H1 (cell line): Measurements from ENCODE around the gene CD38. TPM values are rescaled to one million over a fixed set of nuclear protein-coding genes. Genes with fewer than 3 reads are reported as not detected.

ENCODE experiments used
- CTCF ChIA-PET: fragments of 300-600 bp; sonication (Branson Sonifier 250); formaldehyde crosslinking; loops from one replicate; lab custom pipeline; 2021; ENCODE audit not compliant: partially characterized antibody; lab: Charles Lee
- POLR2A ChIA-PET: fragments of 300-600 bp; sonication (Branson Sonifier 250); formaldehyde crosslinking; loops from one replicate; lab custom pipeline; 2021; ENCODE audit warnings: inconsistent platforms; ENCODE audit not compliant: partially characterized antibody; lab: Charles Lee
- DNase-seq, 2 experiments: peaks; one replicate each; pipeline versions ENCODE4 v3.0.0 to v3.0.0-alpha.2; 2010 to 2022; ENCODE audit warnings: low spot score in 2 of 2, low read depth in 1 of 2, mixed read lengths in 1 of 2
- FAIRE-seq: peaks from 2 replicates; lab custom pipeline; 2011; peaks lifted over from hg19 to GRCh38; lab: Jason Lieb, UNC
- H2AFZ ChIP-seq: 2 replicates; pipeline ENCODE4 v1.8.1; 2012; ENCODE audit warnings: low read length, inconsistent platforms
- H2AK5ac ChIP-seq: 2 replicates; pipeline ENCODE4 v1.6.1; 2013; ENCODE audit warnings: low read depth, low read length
- H2BK120ac ChIP-seq: replicated peaks from 2 replicates; pipeline ENCODE3; 2013; ENCODE audit warnings: low read depth, low read length, inconsistent platforms
- H2BK12ac ChIP-seq: 2 replicates; pipeline ENCODE4 v1.6.1; 2013; ENCODE audit warnings: low read depth, low read length
- H2BK15ac ChIP-seq: 2 replicates; pipeline ENCODE4 v1.6.1; 2013; ENCODE audit warnings: low read length
- H2BK20ac ChIP-seq: 2 replicates; pipeline ENCODE4 v1.6.1; 2013; ENCODE audit warnings: low read length
- H2BK5ac ChIP-seq: 2 replicates; pipeline ENCODE4 v1.6.1; 2013; ENCODE audit warnings: low read depth, low read length
- H3K14ac ChIP-seq: 2 replicates; pipeline ENCODE4 v1.6.1; 2013; ENCODE audit warnings: inconsistent platforms; ENCODE audit not compliant: insufficient read length
- H3K18ac ChIP-seq: 2 replicates; pipeline ENCODE4 v1.6.1; 2013; ENCODE audit warnings: low read length; ENCODE audit errors: extremely low read depth
- H3K23ac ChIP-seq: 2 replicates; pipeline ENCODE4 v1.6.1; 2013; ENCODE audit warnings: inconsistent platforms; ENCODE audit not compliant: insufficient read length
- H3K23me2 ChIP-seq: 2 replicates; pipeline ENCODE4 v1.6.1; 2013; ENCODE audit warnings: low read depth, low read length
- H3K27ac ChIP-seq: 2 replicates; pipeline ENCODE4 v1.6.1; 2011; ENCODE audit warnings: low read depth, low read length, inconsistent platforms
- H3K27me3 ChIP-seq, 4 experiments: replicated peaks in 1 of 4; 1 replicate in 1 of 4; 2 replicates in 3 of 4; pipeline versions ENCODE4 v1.6.1 to v1.8.1; 2011 to 2013; ENCODE audit warnings: low read length in 3 of 4, mild to moderate bottlenecking in 3 of 4, inconsistent platforms in 2 of 4, mixed read lengths in 2 of 4, moderate library complexity in 1 of 4; ENCODE audit not compliant: control insufficient read depth in 3 of 4, insufficient read depth in 3 of 4; ENCODE audit errors: extremely low read depth in 1 of 4
- H3K36me3 ChIP-seq, 4 experiments: 2 replicates each; pipeline versions ENCODE4 v1.6.1 to v1.8.1; 2011 to 2013; ENCODE audit warnings: mild to moderate bottlenecking in 4 of 4, low read length in 3 of 4, moderate library complexity in 2 of 4, control low read depth in 1 of 4, inconsistent platforms in 1 of 4; ENCODE audit not compliant: insufficient read depth in 4 of 4, control insufficient read depth in 2 of 4
- H3K4ac ChIP-seq: replicated peaks from 2 replicates; pipeline ENCODE3; 2013; ENCODE audit warnings: low read length, low read depth, mixed read lengths, inconsistent platforms; ENCODE audit not compliant: insufficient read length
- H3K4me1 ChIP-seq, 4 experiments: replicated peaks in 1 of 4; 1 replicate in 1 of 4; 2 replicates in 3 of 4; pipeline versions ENCODE4 v1.6.1 to v1.8.1; 2011 to 2013; ENCODE audit warnings: low read length in 3 of 4, inconsistent platforms in 2 of 4, mixed read lengths in 1 of 4; ENCODE audit not compliant: insufficient read depth in 4 of 4, control insufficient read depth in 3 of 4
- H3K4me2 ChIP-seq, 2 experiments: 2 replicates each; pipeline versions ENCODE4 v1.6.1 to v1.8.1; 2011 to 2013; ENCODE audit warnings: low read depth in 2 of 2, low read length in 2 of 2, control low read depth in 1 of 2, inconsistent platforms in 1 of 2, mild to moderate bottlenecking in 1 of 2; ENCODE audit not compliant: insufficient read depth in 1 of 2
- H3K4me3 ChIP-seq, 4 experiments: fragments of 200-600, 300-600 bp in 1 of 4; sonication (generic), shearing (Covaris generic), sonication (Bioruptor Twin) in 1 of 4; 2 replicates each; pipeline versions ENCODE4 v1.5.1 to v1.8.1; 2011 to 2016; ENCODE audit warnings: low read length in 4 of 4, low read depth in 3 of 4, control low read depth in 2 of 4, inconsistent platforms in 2 of 4, mild to moderate bottlenecking in 2 of 4, mixed read lengths in 1 of 4, moderate library complexity in 1 of 4; ENCODE audit not compliant: insufficient read depth in 2 of 4; ENCODE audit errors: extremely low read depth in 1 of 4
- H3K56ac ChIP-seq: replicated peaks from 2 replicates; pipeline ENCODE3; 2013; ENCODE audit warnings: low read depth, mild to moderate bottlenecking, mixed read lengths, low read length, inconsistent platforms; ENCODE audit not compliant: insufficient read length
- H3K79me1 ChIP-seq: 2 replicates; pipeline ENCODE4 v1.6.1; 2013; ENCODE audit warnings: low read depth, low read length, control low read depth
- H3K79me2 ChIP-seq, 2 experiments: 2 replicates each; pipeline versions ENCODE4 v1.6.1 to v1.8.1; 2012 to 2013; ENCODE audit warnings: low read length in 2 of 2, mild to moderate bottlenecking in 2 of 2, inconsistent platforms in 1 of 2; ENCODE audit not compliant: insufficient read depth in 2 of 2, control insufficient read depth in 1 of 2
- H3K9ac ChIP-seq, 4 experiments: replicated peaks in 1 of 4; 1 replicate in 1 of 4; 2 replicates in 3 of 4; pipeline versions ENCODE4 v1.6.1 to v1.8.1; 2011 to 2013; ENCODE audit warnings: low read depth in 3 of 4, low read length in 3 of 4, control low read depth in 2 of 4, mild to moderate bottlenecking in 2 of 4, moderate library complexity in 2 of 4, inconsistent platforms in 1 of 4; ENCODE audit errors: extremely low read depth in 1 of 4
- H3K9me3 ChIP-seq, 2 experiments: 2 replicates each; pipeline versions ENCODE4 v1.6.1 to v1.8.1; 2012 to 2013; ENCODE audit warnings: mild to moderate bottlenecking in 2 of 2, moderate library complexity in 2 of 2, control low read depth in 1 of 2, inconsistent platforms in 1 of 2, low read depth in 1 of 2, low read length in 1 of 2, mixed read lengths in 1 of 2; ENCODE audit not compliant: insufficient read depth in 2 of 2
- H4K20me1 ChIP-seq, 2 experiments: replicated peaks in 1 of 2; 2 replicates each; pipeline versions ENCODE3 to v1.8.1; 2011 to 2013; ENCODE audit warnings: inconsistent platforms in 2 of 2, low read length in 2 of 2, mild to moderate bottlenecking in 1 of 2; ENCODE audit not compliant: insufficient read depth in 2 of 2, control insufficient read depth in 1 of 2
- H4K5ac ChIP-seq: 2 replicates; pipeline ENCODE4 v1.6.1; 2013; ENCODE audit warnings: low read length, low read depth, mixed read lengths, inconsistent platforms; ENCODE audit not compliant: insufficient read length
- H4K8ac ChIP-seq: 2 replicates; pipeline ENCODE4 v1.8.0; 2013; ENCODE audit warnings: mild to moderate bottlenecking, moderate library complexity, low read length, inconsistent platforms; ENCODE audit not compliant: insufficient read depth; ENCODE audit errors: extremely low read depth
- H4K91ac ChIP-seq: replicated peaks from 2 replicates; pipeline ENCODE3; 2013; ENCODE audit warnings: low read length, mixed read lengths, inconsistent platforms; ENCODE audit not compliant: insufficient read length
- BACH1 ChIP-seq: IDR thresholded peaks from 2 replicates; pipeline ENCODE4 v1.6.1; 2012; ENCODE audit warnings: low read length, improper control_type of control experiment
- BCL11A ChIP-seq, 2 experiments: IDR thresholded peaks; one replicate each; pipeline ENCODE4 v1.6.1; 2011; ENCODE audit warnings: low read depth in 2 of 2, low read length in 2 of 2, mild to moderate bottlenecking in 2 of 2
- CBX5 ChIP-seq: fragments of 300-800, 300-1000 bp; sonication (generic); IDR thresholded peaks from 2 replicates; pipeline ENCODE4 v1.7.1; 2016; ENCODE audit warnings: antibody characterized with exemption, low read length, low read depth
- CREB1 ChIP-seq: IDR thresholded peaks from 2 replicates; pipeline ENCODE4 v1.6.1; 2012; ENCODE audit warnings: inconsistent platforms
- E2F6 ChIP-seq: IDR thresholded peaks from 2 replicates; pipeline ENCODE4 v1.6.1; 2012; ENCODE audit warnings: inconsistent platforms
- GABPA ChIP-seq: IDR thresholded peaks from 2 replicates; pipeline ENCODE4 v1.6.1; 2011; ENCODE audit warnings: mild to moderate bottlenecking, low read length, moderate library complexity, borderline replicate concordance; ENCODE audit not compliant: insufficient read depth
- GTF2F1 ChIP-seq: IDR thresholded peaks from 2 replicates; pipeline ENCODE4 v1.6.1; 2012; ENCODE audit warnings: low read depth, low read length, improper control_type of control experiment, borderline replicate concordance
- KDM1A ChIP-seq: fragments of 200-600, 300-600 bp; sonication (generic); IDR thresholded peaks from 2 replicates; pipeline ENCODE4 v1.7.1; 2016; ENCODE audit warnings: mild to moderate bottlenecking, low read length, borderline replicate concordance
- KDM4A ChIP-seq: IDR thresholded peaks from one replicate; pipeline ENCODE4 v1.7.1; 2012; ENCODE audit warnings: low read depth, mild to moderate bottlenecking, moderate library complexity, low read length, inconsistent platforms; ENCODE audit not compliant: severe bottlenecking
- NANOG ChIP-seq: IDR thresholded peaks from 2 replicates; pipeline ENCODE4 v1.6.1; 2011; ENCODE audit warnings: low read length, low read depth, mild to moderate bottlenecking, inconsistent platforms; ENCODE audit not compliant: insufficient read depth, poor library complexity, severe bottlenecking
- SIX5 ChIP-seq: IDR thresholded peaks from 2 replicates; pipeline ENCODE4 v1.6.1; 2011; ENCODE audit warnings: mild to moderate bottlenecking, low read depth, low read length
- TCF12 ChIP-seq: IDR thresholded peaks from 2 replicates; pipeline ENCODE4 v1.6.1; 2011; ENCODE audit warnings: low read depth, mild to moderate bottlenecking, low read length
- ZNF274 ChIP-seq: IDR thresholded peaks from 2 replicates; pipeline ENCODE4 v1.7.0; 2012; ENCODE audit warnings: low read length, borderline replicate concordance; ENCODE audit errors: extremely low read depth
- WGBS, 2 experiments: shearing (Covaris generic) in 1 of 2; methylation state at CpG; one replicate each; pipeline versions ENCODE4 v1.1.6 to v1.1.7; 2013 to 2015; ENCODE audit warnings: low lambda C conversion rate in 2 of 2, mixed read lengths in 2 of 2, inconsistent platforms in 1 of 2, low coverage in 1 of 2, missing lambda C conversion rate in 1 of 2; ENCODE audit not compliant: insufficient replicate concordance in 2 of 2, insufficient coverage in 1 of 2, insufficient read length in 1 of 2; ENCODE audit errors: extremely low coverage in 1 of 2, missing lambda C conversion rate in 1 of 2; 5-methylcytosine and 5-hydroxymethylcytosine counted together
- polyA plus RNA-seq, 7 experiments: library from polyadenylated mRNA; depleted of rRNA in 3 of 7; stranded (reverse) in 5 of 7; unstranded in 2 of 7; fragments of >200 nt in 5 of 7; fragments of 200-250 nt in 2 of 7; gene quantifications; 1 replicate in 5 of 7; 2 replicates in 1 of 7; 4 replicates in 1 of 7; pipeline versions ENCODE4 v1.2.1 to v1.2.3, GENCODE V29; 2011 to 2013; ENCODE audit warnings: missing spikeins in 2 of 7, mixed read lengths in 2 of 7
- total RNA-seq: library from RNA; stranded (reverse); fragmentation: NEBNext Ultra II Directional; extraction: Animal tissue kit (Norgen Biotek cat#: 25700); gene quantifications from 2 replicates; pipeline ENCODE4 v1.2.1, GENCODE V29; 2021

CD38 gene
- total and polyA plus RNA-seq, 2 of the 8 experiments (the other 6 are each of a cell fraction or from before 2014, with no cell fraction given) = 0.14 to 0.24 TPM

DNA sequence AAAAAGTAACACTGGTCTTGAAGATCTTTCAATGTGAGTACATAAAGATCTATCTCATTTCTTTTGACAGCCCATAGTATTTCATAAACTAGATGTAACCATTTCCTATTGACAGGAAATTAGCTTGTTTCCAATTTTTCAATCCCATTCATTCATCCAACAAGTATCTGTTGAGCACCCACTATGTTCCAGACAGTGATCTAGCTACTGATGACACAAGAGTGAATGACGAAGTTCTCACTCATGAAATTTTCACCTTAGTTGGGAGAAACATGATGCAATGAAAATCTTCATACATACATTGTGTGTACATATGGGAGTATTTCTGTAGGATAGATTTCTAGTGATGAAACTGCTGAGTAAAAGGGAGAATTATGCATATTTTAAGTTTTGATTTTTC is 1.7 kb downstream of the CD38 start:
- Histone ChIP-seq H3K23me2 (peaks cover 11% of the 10 kb centered on the region), H3K23ac (no peak overlapping the region), H3K18ac (no peak overlapping the region), H3K4me2 (peak overlapping the region; percentile 91 to 96; a peak in 2 of 4 replicates), H4K20me1 (peaks cover 0 to 2% of the 10 kb centered on the region in 2 experiments), H2BK5ac (no peak overlapping the region), H4K5ac (no peak overlapping the region), H3K79me2 (no peaks in the 10 kb centered on the region), H3K14ac (no peak overlapping the region), H3K27ac (no peak overlapping the region), H2BK12ac (no peak overlapping the region), H2BK15ac (no peak overlapping the region), H4K8ac (no peak overlapping the region), H3K79me1 (no peaks in the 10 kb centered on the region), H3K36me3 (no peaks in the 10 kb centered on the region), H3K4me3 (peak overlapping the region in 1 of 4 experiments; percentile 72; a peak in 2 of 8 replicates), H2AFZ (no peak overlapping the region), H3K9ac (no peak overlapping the region), H3K4ac (no peak overlapping the region), H3K9me3 (no peaks in the 10 kb centered on the region), H3K56ac (no peak overlapping the region), H4K91ac (no peak overlapping the region), H2BK20ac (no peak overlapping the region), H3K4me1 (peaks cover 0 to 4% (median under 1%) of the 10 kb centered on the region in 4 experiments; a peak in 3 of 7 replicates), H2BK120ac (no peak overlapping the region), H2AK5ac (no peak overlapping the region), H3K27me3 (peaks cover 13 to 35% (median 25%) of the 10 kb centered on the region in 4 experiments)
- TF ChIP-seq E2F6 (no peak), SIX5 (no peak), TCF12 (no peak), CBX5 (no peak), ZNF274 (no peak), GABPA (no peak), BCL11A (IDR thresholded peaks at IDR 0.05; ENCODE audit: low read depth in 2 of 2, low read length in 2 of 2) (no peak), GTF2F1 (no peak), KDM1A (no peak), CREB1 (no peak), NANOG (no peak), BACH1 (no peak), KDM4A (no peak)
- DNase-seq = no peak
- 83% methylated on average over 1 of the region's 1 CpG; no CpG with 5 or more reads in 1 of the 2 experiments for WGBS, 2 experiments
- CTCF ChIA-PET = interaction anchor here (0.6 to 2.1 kb wide), 10 partner anchors 9 to 419 kb away, joined by 3 to 7 read pairs (median 5); no protein-coding TSS in a partner anchor
- no peak for FAIRE-seq
- POLR2A ChIA-PET = interaction anchor here (0.5 kb wide), 1 partner anchor 382 kb away, joined by 4 read pairs; no protein-coding TSS in a partner anchor
